GM13976 (cell line): Measurements from ENCODE around the gene COL9A2.
A peak's percentile ranks its signal among the peaks of the same experiment; 100 is the strongest.
"Not testable (repeated sequence)": the region's sequence is repeated elsewhere in the genome, so short reads cannot be mapped to it uniquely, and the experiment has no call there.

Experiments used
- DNase-seq: peaks from one replicate; pipeline ENCODE4 v3.0.0; 2012; ENCODE audit warnings: low spot score
- in situ Hi-C: fragments of 300-500 bp; cut with MboI; formaldehyde crosslinking; loops from one replicate; pipeline ENCODE4 v1.12.0; 2022; ENCODE audit warnings: low sequenced_read_pairs, mixed read lengths, inconsistent platforms; ENCODE audit not compliant: unreplicated experiment
- TF ChIP-seq, protein P1 (sequence below): IDR thresholded peaks from 2 replicates; pipeline ENCODE4 v1.5.1; 2012; ENCODE audit warnings: borderline replicate concordance, mild to moderate bottlenecking; ENCODE audit not compliant: insufficient read depth; ENCODE audit errors: extremely low read depth, missing control alignments, control extremely low read depth

The COL9A2 gene

DNA sequence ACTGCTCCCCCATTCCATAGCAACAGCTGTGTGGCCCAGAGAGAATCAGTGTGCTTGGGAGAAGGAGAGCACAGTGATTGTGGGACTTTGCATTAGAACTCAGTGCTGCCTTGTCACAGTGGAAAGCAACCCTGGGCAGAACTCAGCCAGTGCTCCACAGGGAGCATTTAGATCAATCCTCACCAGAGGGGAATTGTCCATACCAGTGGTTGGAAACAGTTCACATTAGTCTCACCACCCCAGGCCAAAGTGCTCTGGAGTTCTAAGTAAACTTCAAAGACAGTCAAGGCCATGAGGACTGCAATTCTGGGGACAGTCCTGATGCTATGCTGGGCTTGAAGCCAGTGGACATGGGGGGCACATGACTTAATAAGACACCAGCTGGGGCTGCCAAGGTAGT is 43.5 kb upstream of the COL9A2 start:
- in situ Hi-C loops, result no loop called here
- TF ChIP-seq, protein P1, sequence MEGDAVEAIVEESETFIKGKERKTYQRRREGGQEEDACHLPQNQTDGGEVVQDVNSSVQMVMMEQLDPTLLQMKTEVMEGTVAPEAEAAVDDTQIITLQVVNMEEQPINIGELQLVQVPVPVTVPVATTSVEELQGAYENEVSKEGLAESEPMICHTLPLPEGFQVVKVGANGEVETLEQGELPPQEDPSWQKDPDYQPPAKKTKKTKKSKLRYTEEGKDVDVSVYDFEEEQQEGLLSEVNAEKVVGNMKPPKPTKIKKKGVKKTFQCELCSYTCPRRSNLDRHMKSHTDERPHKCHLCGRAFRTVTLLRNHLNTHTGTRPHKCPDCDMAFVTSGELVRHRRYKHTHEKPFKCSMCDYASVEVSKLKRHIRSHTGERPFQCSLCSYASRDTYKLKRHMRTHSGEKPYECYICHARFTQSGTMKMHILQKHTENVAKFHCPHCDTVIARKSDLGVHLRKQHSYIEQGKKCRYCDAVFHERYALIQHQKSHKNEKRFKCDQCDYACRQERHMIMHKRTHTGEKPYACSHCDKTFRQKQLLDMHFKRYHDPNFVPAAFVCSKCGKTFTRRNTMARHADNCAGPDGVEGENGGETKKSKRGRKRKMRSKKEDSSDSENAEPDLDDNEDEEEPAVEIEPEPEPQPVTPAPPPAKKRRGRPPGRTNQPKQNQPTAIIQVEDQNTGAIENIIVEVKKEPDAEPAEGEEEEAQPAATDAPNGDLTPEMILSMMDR, result no peak
- DNase-seq, result no peak

DNA sequence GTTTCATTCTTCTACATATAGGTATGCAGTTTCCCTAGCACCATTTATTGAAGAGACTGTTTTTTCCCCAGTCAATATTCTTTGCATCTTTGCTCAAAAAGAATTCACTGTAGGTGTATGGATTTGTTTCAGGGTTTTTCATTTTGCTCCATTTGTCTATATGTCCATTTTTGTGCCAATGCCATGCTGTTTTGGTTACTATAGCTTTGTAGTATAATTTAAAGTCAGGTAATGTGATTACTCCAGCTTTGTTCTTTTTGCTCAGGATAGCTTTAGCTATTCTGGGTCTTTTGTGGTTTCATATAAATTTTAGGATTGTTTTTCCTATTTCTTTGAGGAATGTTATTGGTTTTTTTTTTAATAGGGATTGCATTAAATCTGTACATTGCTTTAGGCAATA is 40.5 kb upstream of the COL9A2 start:
- in situ Hi-C loops, result no loop called here
- DNase-seq, result no peak

DNA sequence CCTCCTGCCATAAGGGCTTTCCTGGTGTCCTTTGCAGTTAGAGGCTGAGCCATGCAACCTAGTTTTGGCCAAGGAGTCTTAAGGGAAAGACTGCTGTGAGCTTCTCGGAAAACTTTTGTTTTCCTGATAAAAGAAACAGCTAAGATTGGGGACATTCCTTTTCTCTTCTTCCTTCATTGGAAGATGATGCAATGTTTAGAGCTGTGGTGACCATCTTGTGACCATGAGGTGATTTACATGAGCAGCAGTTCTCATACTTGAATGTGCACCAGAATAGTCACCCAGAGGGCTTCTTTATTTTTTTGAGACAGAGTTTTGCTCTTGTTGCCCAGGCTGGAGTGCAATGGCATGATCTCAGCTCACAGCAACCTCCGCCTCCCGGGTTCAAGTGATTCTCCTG is 36.0 kb upstream of the COL9A2 start:
- DNase-seq, result no peak
- TF ChIP-seq, protein P1, result no peak
- in situ Hi-C loops, result no loop called here

More for the DNA sequence above, 40.5 kb upstream of the COL9A2 start:
- TF ChIP-seq, protein P1, result no peak

DNA sequence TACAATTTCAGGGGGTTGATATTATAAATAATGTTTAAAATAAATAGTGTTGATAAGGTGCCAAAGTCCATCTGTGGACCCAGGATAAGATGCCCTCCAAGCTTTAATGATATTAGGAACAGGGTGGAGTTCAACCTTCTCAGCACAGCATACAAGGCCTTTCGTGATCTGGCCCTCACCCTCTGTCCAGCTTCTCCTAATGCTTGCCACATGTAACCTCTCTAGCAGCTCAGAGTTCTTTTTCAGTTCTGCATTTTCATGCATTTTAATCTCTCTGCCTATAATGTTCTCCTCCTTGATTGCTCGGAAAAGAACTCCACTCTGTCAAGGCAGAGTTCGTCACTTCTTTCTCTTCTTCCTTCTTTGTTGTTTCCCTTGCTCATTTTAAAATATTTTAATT is 35.0 kb upstream of the COL9A2 start:
- peak; percentile 49 for DNase-seq
- in situ Hi-C loops, result no loop called here
- TF ChIP-seq, protein P1, result no peak

DNA sequence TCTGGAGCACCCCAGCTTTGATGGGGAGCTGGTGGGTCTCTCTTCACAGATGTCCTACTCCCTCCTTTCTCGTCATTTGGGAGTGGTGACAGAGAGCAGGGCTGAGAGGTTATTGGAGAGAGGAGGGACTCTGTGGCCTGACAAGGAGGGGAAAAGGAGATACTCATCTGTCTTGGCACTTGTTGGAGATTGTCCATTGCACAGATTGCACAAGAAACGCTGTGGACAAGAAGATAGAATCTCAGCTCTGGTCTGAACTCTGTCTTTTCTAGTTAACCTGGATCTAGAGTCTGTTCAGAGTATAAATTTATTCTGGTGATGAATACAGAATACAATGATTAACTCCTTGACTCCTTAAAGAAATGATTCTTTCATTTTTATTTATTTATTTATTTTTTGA is 34.0 kb upstream of the COL9A2 start:
- in situ Hi-C loops, result no loop called here
- no peak for DNase-seq
- TF ChIP-seq, protein P1, result no peak

DNA sequence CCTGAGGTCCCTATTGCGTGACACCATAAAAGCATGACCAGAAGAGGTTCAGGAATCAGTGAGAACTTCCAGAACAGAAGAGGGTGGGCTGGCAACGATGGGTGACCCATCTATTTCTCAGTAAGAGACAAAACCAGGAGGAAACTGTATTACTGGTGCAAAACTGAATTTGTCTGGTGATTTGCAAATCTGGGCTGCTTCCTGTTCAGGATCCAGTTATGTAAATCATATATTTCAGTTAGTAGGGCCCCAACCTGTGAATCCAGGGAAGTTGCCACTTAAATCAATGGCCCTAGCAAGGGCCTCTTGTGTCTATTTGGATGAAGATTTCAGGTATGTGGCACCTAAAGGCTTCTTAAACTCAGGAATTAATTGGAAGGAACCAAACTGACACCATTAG is 33.3 kb upstream of the COL9A2 start:
- DNase-seq, result no peak
- in situ Hi-C loops, result no loop called here
- TF ChIP-seq, protein P1, result no peak

DNA sequence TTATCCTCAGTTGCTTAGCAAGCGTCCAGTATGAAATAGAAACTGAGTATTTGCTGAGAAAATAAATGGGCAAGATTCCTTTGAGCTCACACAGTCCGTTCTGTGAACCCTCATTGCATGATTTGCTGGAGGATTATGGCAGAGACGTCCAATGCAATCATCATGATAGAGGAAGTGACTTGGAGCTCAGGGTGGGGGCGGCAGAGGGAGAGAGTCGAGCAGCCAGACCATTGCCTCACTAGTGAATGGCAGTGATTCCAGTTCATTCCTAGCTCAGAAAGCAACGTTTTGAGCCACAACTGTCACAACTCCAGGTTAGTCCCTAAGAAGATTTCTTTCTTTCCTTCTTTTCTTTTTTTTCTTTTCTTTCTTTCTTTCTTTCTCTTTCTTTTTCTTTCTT is 27.5 kb upstream of the COL9A2 start:
- in situ Hi-C loops, result no loop called here
- DNase-seq, result no peak
- TF ChIP-seq, protein P1, result no peak

DNA sequence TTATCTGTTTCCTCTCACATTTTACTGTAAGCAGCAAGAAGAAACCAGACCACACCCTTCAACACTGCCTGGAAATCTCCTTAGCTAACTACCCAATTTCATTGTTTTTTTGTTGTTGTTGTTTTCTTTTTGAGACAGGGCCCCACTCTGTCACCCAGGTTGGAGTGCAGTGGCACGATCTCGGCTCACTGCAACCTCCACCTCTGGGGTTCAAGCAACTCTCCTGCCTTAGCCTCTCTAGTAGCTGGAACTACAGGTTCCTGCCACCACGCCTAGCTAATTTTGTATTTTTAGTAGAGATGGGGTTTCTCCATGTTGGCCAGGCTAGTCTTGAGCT is 25.3 kb upstream of the COL9A2 start:
- DNase-seq, in situ Hi-C loops: not testable (repeated sequence)
